Measurements from ENCODE around the gene ADPGK. TPM values are rescaled to one million over a fixed set of nuclear protein-coding genes. Genes with fewer than 3 reads are reported as not detected.

The ADPGK gene
- total and polyA plus RNA-seq, 2 donors from 2014 or later = 23.9 to 42.5 TPM

GRCh38 chr15:72706266-72706665 is 77.3 kb downstream of the ADPGK start:
- no peak for TF ChIP-seq CTCF (IDR thresholded peaks at IDR 0.05; ENCODE audit: borderline replicate concordance, extremely low read depth, insufficient read depth)
- Histone ChIP-seq H3K4me1 (ENCODE audit: control insufficient read depth in 2 of 3, insufficient read depth in 2 of 3, low read depth in 1 of 3, low read length in 3 of 3) (no peaks in the 10 kb centered on the region), H3K9ac (ENCODE audit: low read length in 3 of 3) (no peak overlapping the region), H3K27me3 (ENCODE audit: control insufficient read depth, insufficient read depth, low read length) (no peaks in the 10 kb centered on the region), H3K27ac (ENCODE audit: low read depth in 2 of 2, low read length in 2 of 2) (no peak overlapping the region), H3K4me3 (ENCODE audit: low read length in 3 of 3) (no peak overlapping the region), H3K36me3 (ENCODE audit: control insufficient read depth in 2 of 3, insufficient read depth in 3 of 3, low read length in 3 of 3) (peaks cover 0 to 3% (median 0%) of the 10 kb centered on the region in 3 donors), H3K9me3 (ENCODE audit: control insufficient read depth in 2 of 3, insufficient read depth in 1 of 3, low read length in 3 of 3) (no peaks in the 10 kb centered on the region)
- DNase-seq (no peak), FAIRE-seq (no peak)
- intact Hi-C loops (cut with DNase I) = no loop called here

Other genes starting within 250 kb of the ADPGK start
- gene GOLGA6B, start 129.1 kb downstream of the ADPGK start, total RNA-seq = not detected
- gene GOLGA6B, start 129.1 kb downstream of the ADPGK start, polyA plus RNA-seq (ENCODE audit: insufficient read depth, low read depth, low replicate concordance) = not detected
- not detected for gene HIGD2B, start 97.6 kb downstream of the ADPGK start, total RNA-seq
- gene HIGD2B, start 97.6 kb downstream of the ADPGK start, polyA plus RNA-seq (ENCODE audit: insufficient read depth, low read depth, low replicate concordance) = not detected
- 29.3 TPM for gene BBS4, start 97.6 kb downstream of the ADPGK start, total RNA-seq
- 17.2 TPM for gene BBS4, start 97.6 kb downstream of the ADPGK start, polyA plus RNA-seq (ENCODE audit: insufficient read depth, low read depth, low replicate concordance)

All from kidney (tissue), 14 donors.